Measurements from ENCODE around the gene POLR1E.
"Not testable (repeated sequence)": the region's sequence is repeated elsewhere in the genome, so short reads cannot be mapped to it uniquely, and the experiment has no call there.

POLR1E gene

GRCh38 chr9:37504605-37505004 is 18.9 kb downstream of the POLR1E start:
- no peak for DNase-seq

- no peak for DNase-seq
These were observed 21.9 kb downstream of the POLR1E start for GRCh38 chr9:37507566-37508134.

DNA sequence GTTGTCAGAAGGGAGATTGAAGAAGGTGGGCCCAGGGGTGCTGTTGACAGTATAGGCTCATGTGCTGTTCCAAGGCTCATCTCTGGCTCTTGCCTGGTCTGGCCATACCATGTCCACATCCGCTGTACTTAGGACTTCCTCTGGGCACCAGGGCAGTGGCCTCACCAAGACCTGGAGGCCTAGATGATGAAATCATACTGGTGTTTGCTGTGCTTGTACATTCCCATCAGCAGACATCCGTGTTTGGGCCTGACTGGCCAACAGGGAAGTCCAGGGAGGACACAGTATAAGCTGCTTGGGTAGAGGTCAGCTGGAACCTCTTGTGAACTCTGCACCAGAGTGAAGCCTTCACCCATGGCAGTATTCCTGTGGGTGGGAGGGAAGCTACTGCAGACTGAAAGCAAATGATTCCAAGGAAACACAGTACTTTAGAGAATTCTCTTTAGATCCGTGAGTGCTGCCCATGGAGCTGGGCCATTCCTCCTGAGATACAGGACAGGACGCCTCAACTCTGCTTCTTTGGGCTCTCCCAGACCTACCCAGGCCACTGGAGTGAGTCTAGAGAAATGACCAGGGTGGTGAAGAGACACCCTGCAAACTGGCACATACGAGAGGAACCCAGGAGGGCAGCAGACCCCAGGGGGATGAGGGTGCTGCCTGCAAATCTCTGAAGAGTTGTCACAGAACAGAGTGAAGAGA is 22.5 kb downstream of the POLR1E start:
- no peak for DNase-seq

DNA sequence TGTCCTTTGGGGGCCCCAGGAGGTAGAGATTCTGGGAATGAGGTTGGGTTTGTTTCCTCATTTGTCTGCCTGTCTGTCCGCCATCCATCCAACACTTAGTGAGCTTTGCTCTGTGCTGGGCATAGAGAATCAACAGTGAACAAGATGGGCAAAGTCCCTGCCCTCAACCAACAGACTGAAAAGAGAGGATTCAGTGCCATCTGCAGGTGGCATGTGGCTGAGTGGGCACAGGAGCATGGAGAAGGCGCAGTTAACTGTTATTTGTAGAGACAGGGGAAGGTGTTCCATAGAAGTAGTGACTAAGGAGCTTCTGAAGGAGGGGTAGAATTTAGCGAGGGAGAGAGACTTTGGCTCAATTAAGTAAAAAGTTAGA is 23.1 kb downstream of the POLR1E start:
- no peak for DNase-seq

- DNase-seq, result no peak
These were observed 23.8 kb downstream of the POLR1E start for GRCh38 chr9:37509536-37509935.

DNA sequence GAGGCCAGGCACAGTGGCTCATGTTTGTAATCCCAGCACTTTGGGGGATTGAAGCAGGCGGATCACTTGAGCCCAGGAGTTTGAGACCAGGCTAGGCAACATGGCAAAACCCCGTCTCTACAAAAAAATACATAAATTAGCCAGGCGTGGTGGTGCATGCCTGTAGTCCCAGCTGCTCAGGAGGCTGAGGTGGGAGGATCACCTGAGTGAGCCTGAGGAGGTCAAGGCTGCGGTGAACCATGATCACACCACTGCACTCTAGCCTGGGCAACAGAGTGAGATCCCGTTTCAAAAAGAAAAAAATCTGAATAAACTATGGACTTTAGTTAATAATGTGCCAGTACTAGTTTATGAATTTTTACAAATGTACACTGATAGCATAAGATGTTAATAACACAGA is 24.3 kb downstream of the POLR1E start:
- DNase-seq, result not testable (repeated sequence)

- no peak for DNase-seq
These were observed 25.6 kb downstream of the POLR1E start for GRCh38 chr9:37511016-37512010.

DNA sequence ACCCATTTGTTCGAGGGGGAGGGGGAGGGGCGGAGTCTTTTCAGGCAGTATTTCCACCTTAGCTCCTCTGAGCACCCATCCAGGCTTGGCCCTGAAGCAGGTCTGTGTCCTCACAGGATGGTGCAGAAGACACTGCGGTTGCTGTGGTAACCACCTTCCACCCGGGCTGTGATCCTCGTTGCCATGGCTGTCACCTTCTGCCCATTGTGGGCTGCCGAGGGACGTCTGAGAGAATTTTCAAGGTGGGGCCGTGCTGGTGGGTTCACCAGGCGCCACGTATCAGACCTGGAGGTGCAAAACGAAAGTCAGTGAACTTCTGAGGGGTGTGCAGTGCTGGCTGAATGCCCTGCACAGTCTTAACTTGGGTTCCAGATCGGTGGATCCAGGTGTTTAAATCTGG is 26.7 kb downstream of the POLR1E start:
- no peak for DNase-seq

DNA sequence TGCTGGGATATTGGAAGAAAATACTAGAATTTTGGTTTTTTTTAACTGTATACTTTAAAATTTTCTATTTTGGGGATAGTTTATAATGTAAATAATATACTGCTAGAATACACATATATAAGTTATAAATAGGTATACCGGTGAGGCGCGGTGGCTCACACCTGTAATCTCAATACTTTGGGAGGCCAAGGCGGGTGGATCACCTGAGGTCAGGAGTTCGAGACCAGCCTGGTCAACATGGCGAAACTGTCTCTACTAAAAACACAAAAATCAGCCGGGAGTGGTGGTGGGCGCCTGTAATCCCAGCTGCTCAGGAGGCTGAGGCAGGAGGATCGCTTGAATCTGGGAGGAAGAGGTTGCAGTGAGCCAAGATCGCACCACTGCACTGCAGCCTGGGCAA is 28.7 kb downstream of the POLR1E start:
- DNase-seq, result not testable (repeated sequence)

- no peak for DNase-seq
These were observed 29.3 kb downstream of the POLR1E start for GRCh38 chr9:37514999-37515398.

GRCh38 chr9:37515620-37516258 is 30.0 kb downstream of the POLR1E start:
- no peak for DNase-seq

DNA sequence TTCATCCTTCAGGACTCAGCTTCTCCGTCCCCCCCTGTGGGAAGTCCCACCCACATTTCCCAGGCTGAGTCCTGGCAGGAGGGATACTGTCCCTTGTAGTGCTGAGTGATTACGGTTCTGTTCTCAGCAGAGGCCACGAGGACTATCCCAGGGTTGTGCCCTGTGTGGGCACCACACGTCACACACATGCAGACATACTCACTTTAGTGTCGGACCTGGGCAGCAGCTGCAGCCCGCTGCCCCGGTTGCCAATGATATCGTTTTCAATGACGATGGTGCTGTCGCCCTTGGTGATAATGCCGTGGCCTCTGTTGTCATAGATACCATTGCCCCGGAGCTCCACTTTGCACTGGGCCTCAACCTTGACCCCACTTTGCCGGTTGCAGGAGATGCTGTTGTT is 32.2 kb downstream of the POLR1E start:
- DNase-seq, result no peak

GRCh38 chr9:37520641-37521040 is 34.9 kb downstream of the POLR1E start:
- DNase-seq, result no peak

- DNase-seq, result no peak
These were observed 35.4 kb downstream of the POLR1E start for GRCh38 chr9:37521111-37521510.

DNA sequence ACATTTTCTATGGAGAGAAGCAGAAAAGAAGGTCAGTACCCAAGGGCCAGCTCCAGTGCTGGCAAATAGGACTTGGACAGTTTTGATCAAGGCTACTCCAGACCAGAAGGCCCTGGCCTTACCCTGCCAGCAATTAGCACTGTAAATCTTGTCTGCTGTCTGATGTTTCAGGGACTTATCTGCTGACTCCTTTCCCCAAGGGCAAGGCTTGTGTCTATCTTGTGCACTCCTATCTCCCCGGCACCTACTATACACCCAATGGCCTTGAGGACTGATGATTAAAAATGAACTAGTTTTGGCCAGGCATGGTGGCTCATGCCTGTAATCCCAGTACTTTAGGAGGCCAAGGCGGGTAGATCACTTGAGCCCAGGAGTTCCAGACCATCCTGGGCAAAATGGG is 37.2 kb downstream of the POLR1E start:
- DNase-seq, result no peak

GRCh38 chr9:37523916-37524315 is 38.2 kb downstream of the POLR1E start:
- DNase-seq, result no peak

GRCh38 chr9:37528652-37529471 is 43.1 kb downstream of the POLR1E start:
- DNase-seq, result no peak

DNA sequence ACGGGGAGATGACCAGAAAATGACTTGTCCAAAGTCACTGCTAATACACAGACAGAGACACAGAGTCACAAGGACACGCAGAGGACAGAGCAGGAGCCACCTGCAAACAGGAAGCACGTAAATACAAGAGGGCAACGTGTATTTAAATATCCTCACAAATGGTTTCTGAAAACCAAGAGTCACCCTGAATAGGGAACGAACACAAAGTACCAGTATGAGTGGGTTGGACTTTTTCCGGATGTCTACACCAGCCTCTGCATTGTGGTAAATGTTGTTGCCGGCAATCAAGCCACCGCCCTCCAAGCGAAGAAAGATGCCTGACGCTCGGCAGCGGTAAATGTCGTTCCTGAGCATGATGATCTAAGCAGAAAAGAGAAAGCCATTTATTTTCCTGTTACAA is 46.0 kb downstream of the POLR1E start:
- no peak for DNase-seq

GRCh38 chr9:37534412-37534811 is 48.7 kb downstream of the POLR1E start:
- no peak for DNase-seq

- DNase-seq, result no peak
These were observed 49.2 kb downstream of the POLR1E start for GRCh38 chr9:37534901-37535300.

DNA sequence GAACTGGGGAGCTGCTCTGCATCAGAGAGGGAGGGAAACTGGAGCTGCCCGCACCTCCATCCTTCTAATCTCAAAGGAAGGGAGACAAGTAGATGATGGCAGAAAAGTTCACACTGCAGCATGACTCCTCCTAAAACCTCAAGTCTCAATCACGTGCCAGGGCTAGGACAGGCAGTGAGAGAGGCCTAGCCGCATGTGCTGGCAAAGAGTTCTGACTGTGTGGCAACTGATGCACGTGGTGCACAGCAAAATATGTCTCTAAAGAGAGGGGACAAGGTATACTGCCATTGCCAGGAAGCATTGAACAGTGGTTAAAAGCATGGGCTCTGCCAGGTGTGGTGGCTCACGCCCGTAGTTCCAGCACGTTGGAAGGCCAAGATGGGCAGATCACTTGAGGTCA is 52.4 kb downstream of the POLR1E start:
- no peak for DNase-seq

GRCh38 chr9:37539634-37540033 is 53.9 kb downstream of the POLR1E start:
- DNase-seq, result no peak

All from hippocampal formation (tissue), 2 donors.